K562 (cell line): ENCODE results near the gene GPR149. TPM values are rescaled to one million over a fixed set of nuclear protein-coding genes. Genes with fewer than 3 reads are reported as not detected.

ENCODE experiments used
- ATAC-seq: fragments of 200-7000 bp; cut with Tn5 transposase; 3 replicates; pipeline ENCODE4 v1.9.1; 2020; ENCODE audit warnings: moderate library complexity
- BruUV-seq: library from RNA; stranded (reverse); fragments of 400-500 nt; replicated peaks from 2 replicates; lab custom pipeline; 2021; lab: Mats Ljungman, UMichigan
- CTCF ChIA-PET: fragments of 300-600 bp; formaldehyde crosslinking; extraction: SDS; loops from one replicate; lab custom pipeline; 2021; ENCODE audit warnings: low intra/inter-chr PET ratio; lab: Yijun Ruan, JAX
- POLR2A ChIA-PET: fragments of 300-600, 350-650 bp; sonication (Branson Sonifier 250); formaldehyde crosslinking; extraction: SDS; loops from one replicate; lab custom pipeline; 2021; ENCODE audit warnings: antibody characterized with exemption, inconsistent platforms; lab: Yijun Ruan, JAX
- DNase-seq, 4 experiments: peaks; one replicate each; pipeline versions ENCODE4 v3.0.0 to v3.0.0-alpha.2; 2011 to 2018; ENCODE audit warnings: low spot score in 3 of 4, mixed read lengths in 3 of 4; ENCODE audit errors: extremely low read depth in 1 of 4
- FAIRE-seq: peaks from 2 replicates; lab custom pipeline; 2011; peaks lifted over from hg19 to GRCh38; lab: Jason Lieb, UNC
- H2AFZ ChIP-seq: 2 replicates; pipeline ENCODE4 v1.6.0; 2011; ENCODE audit warnings: low read depth, low read length, control low read depth, inconsistent platforms
- H3K27ac ChIP-seq: fragments of 200-600 bp; 3 replicates; pipeline ENCODE4 v1.8.0; 2011; ENCODE audit warnings: low read depth, mild to moderate bottlenecking, control low read depth, inconsistent platforms, low read length, moderate library complexity, mixed read lengths; ENCODE audit errors: extremely low read depth
- H3K27me3 ChIP-seq, 2 experiments: fragments of 300-600 bp in 1 of 2; 2 replicates in 1 of 2; 3 replicates in 1 of 2; pipeline versions ENCODE4 v1.6.0 to v1.8.0; 2011; ENCODE audit warnings: inconsistent platforms in 2 of 2, low read length in 2 of 2, mild to moderate bottlenecking in 1 of 2, mixed read lengths in 1 of 2, moderate library complexity in 1 of 2; ENCODE audit not compliant: control insufficient read depth in 2 of 2, insufficient read depth in 2 of 2
- H3K36me3 ChIP-seq: fragments of 300-600 bp; 3 replicates; pipeline ENCODE4 v1.8.0; 2011; ENCODE audit warnings: mild to moderate bottlenecking, low read length, inconsistent platforms; ENCODE audit not compliant: control insufficient read depth, insufficient read depth
- H3K4me1 ChIP-seq, 2 experiments: fragments of 200-600 bp in 1 of 2; replicated peaks in 1 of 2; 2 replicates in 1 of 2; 3 replicates in 1 of 2; pipeline versions ENCODE4 v1.5.1 to v1.8.0; 2011; ENCODE audit warnings: inconsistent platforms in 2 of 2, low read length in 2 of 2, mild to moderate bottlenecking in 1 of 2, mixed read lengths in 1 of 2, moderate library complexity in 1 of 2; ENCODE audit not compliant: control insufficient read depth in 2 of 2, insufficient read depth in 2 of 2
- H3K4me2 ChIP-seq: 2 replicates; pipeline ENCODE4 v1.6.1; 2011; ENCODE audit warnings: low read length, control low read depth, inconsistent platforms, mixed read lengths; ENCODE audit not compliant: insufficient read depth
- H3K4me3 ChIP-seq: fragments of 200-600 bp; sonication (generic), shearing (Covaris generic); 2 replicates; pipeline ENCODE4 v1.5.1; 2016; ENCODE audit warnings: control low read depth, inconsistent platforms
- H3K79me2 ChIP-seq: fragments of 200-600 bp; 3 replicates; pipeline ENCODE4 v1.8.0; 2011; ENCODE audit warnings: low read length, inconsistent platforms; ENCODE audit not compliant: control insufficient read depth, insufficient read depth
- H3K9ac ChIP-seq, 2 experiments: 2 replicates each; pipeline versions ENCODE4 v1.6.0 to v1.6.1; 2011; ENCODE audit warnings: low read depth in 2 of 2, low read length in 2 of 2, control low read depth in 1 of 2, inconsistent platforms in 1 of 2, mild to moderate bottlenecking in 1 of 2, mixed read lengths in 1 of 2; ENCODE audit not compliant: insufficient read depth in 1 of 2
- H3K9me1 ChIP-seq: one replicate; pipeline ENCODE4 v1.6.0; 2011; ENCODE audit warnings: inconsistent platforms, mild to moderate bottlenecking, low read length, moderate library complexity; ENCODE audit not compliant: control insufficient read depth, insufficient read depth
- H3K9me3 ChIP-seq: replicated peaks from 2 replicates; pipeline ENCODE4 v1.5.1; 2011; ENCODE audit warnings: low read depth, low read length, inconsistent platforms; ENCODE audit not compliant: control insufficient read depth, insufficient read depth
- H4K20me1 ChIP-seq: replicated peaks from 2 replicates; pipeline ENCODE4 v1.6.1; 2011; ENCODE audit warnings: low read length, inconsistent platforms, mixed read lengths; ENCODE audit not compliant: control insufficient read depth, insufficient read depth
- ATF7 ChIP-seq: fragments of 450-650 bp; IDR thresholded peaks from 2 replicates; pipeline ENCODE4 v1.7.1; 2014; ENCODE audit warnings: mild to moderate bottlenecking, moderate library complexity
- BHLHE40 ChIP-seq: IDR thresholded peaks from 2 replicates; pipeline ENCODE4 v1.6.1; 2011; ENCODE audit warnings: low read length, improper control_type of control experiment
- FOXJ3 ChIP-seq: sonication (generic); formaldehyde crosslinking; IDR thresholded peaks from 2 replicates; pipeline ENCODE4 v1.4.0; 2020; ENCODE audit warnings: mild to moderate bottlenecking, missing genetic modification reagents
- HSF4 ChIP-seq: fragments of 250-450 bp; sonication (Bioruptor Pico); IDR thresholded peaks from 2 replicates; pipeline ENCODE4 v2.1.2; 2022; ENCODE audit warnings: mild to moderate bottlenecking, moderate library complexity, borderline replicate concordance
- NCOA2 ChIP-seq, 2 experiments: fragments of 450-650 bp; IDR thresholded peaks; 2 replicates each; pipeline ENCODE4 v1.6.1; 2018; ENCODE audit warnings: mild to moderate bottlenecking in 2 of 2, moderate library complexity in 1 of 2; ENCODE audit not compliant: partially characterized antibody in 2 of 2
- RNF2 ChIP-seq: sonication (generic); IDR thresholded peaks from 2 replicates; pipeline ENCODE4 v1.6.1; 2016
- SETDB1 ChIP-seq: IDR thresholded peaks from one replicate; pipeline ENCODE4 v1.6.1; 2012; ENCODE audit warnings: low read length, control low read depth, inconsistent platforms
- SMARCE1 ChIP-seq: fragments of 450-650 bp; IDR thresholded peaks from 2 replicates; pipeline ENCODE4 v1.7.1; 2016; ENCODE audit warnings: mild to moderate bottlenecking
- TEAD2 ChIP-seq: fragments of 450-650 bp; IDR thresholded peaks from 2 replicates; pipeline ENCODE4 v1.6.1; 2016; ENCODE audit warnings: missing genetic modification characterization, control low read depth, missing compliant biosample characterization
- ZNF143 ChIP-seq: sonication (generic); formaldehyde crosslinking; IDR thresholded peaks from 2 replicates; pipeline ENCODE4 v1.9.0; 2022; ENCODE audit warnings: mild to moderate bottlenecking, missing genetic modification reagents
- ZNF431 ChIP-seq: sonication (generic); formaldehyde crosslinking; IDR thresholded peaks from 2 replicates; pipeline ENCODE4 v1.8.0; 2022; ENCODE audit warnings: mild to moderate bottlenecking, missing genetic modification reagents
- ZNF518B ChIP-seq: fragments of 250-450 bp; sonication (Bioruptor Pico); IDR thresholded peaks from 2 replicates; pipeline ENCODE4 v1.5.0; 2021; ENCODE audit warnings: mild to moderate bottlenecking, moderate library complexity
- ZNF589 ChIP-seq: fragments of 200-800 bp; sonication (Bioruptor generic); IDR thresholded peaks from 2 replicates; pipeline ENCODE4 v1.6.1; 2016; ENCODE audit warnings: low read depth, missing genetic modification characterization, missing compliant biosample characterization
- in situ Hi-C: fragments of 300-500 bp; cut with MboI; formaldehyde crosslinking; loops from 4 replicates; pipeline ENCODE4 v1.15.0; 2018; ENCODE audit warnings: inconsistent platforms, mixed read lengths
- intact Hi-C: fragments of 100-400 bp; cut with micrococcal nuclease; formaldehyde crosslinking; loops from 2 replicates; pipeline ENCODE4 v1.14.2; 2022
- polyA plus RNA-seq, 8 experiments: library from polyadenylated mRNA; depleted of rRNA in 4 of 8; stranded (reverse) in 5 of 8; unstranded in 3 of 8; fragments of >200 nt; fragmentation: Nextera tagmentation in 2 of 8; fragmentation: Illumina TruSeq in 1 of 8; extraction: Ambion mirVana in 2 of 8; extraction: Trizol in 1 of 8; gene quantifications; 2 replicates each; pipeline versions ENCODE4 v1.2.1 to v1.2.3, GENCODE V29; 2011 to 2014; ENCODE audit warnings: inconsistent platforms in 1 of 8, missing spikeins in 1 of 8
- total RNA-seq, 7 experiments: library from RNA; depleted of rRNA in 6 of 7; stranded (reverse); fragments of >200 nt in 6 of 7; fragmentation: Illumina TruSeq in 2 of 7; extraction: Trizol in 2 of 7; gene quantifications; 2 replicates each; pipeline versions ENCODE4 v1.2.1 to v1.2.3, GENCODE V29; 2011 to 2021; ENCODE audit warnings: low replicate concordance in 1 of 7
- TF ChIP-seq, protein P1 (sequence below), 2 experiments: fragments of 450-650 bp; IDR thresholded peaks; 2 replicates each; pipeline ENCODE4 v1.6.1; 2016; ENCODE audit warnings: mild to moderate bottlenecking in 2 of 2, borderline replicate concordance in 1 of 2, low read depth in 1 of 2, moderate library complexity in 1 of 2

Gene GPR149
- total and polyA plus RNA-seq, 9 of the 15 experiments (the other 6 are each of a cell fraction or from before 2014, with no cell fraction given), result not detected

GRCh38 chr3:154422694-154423093, 7.3 kb downstream of the GPR149 start:
- H3K4me3 ChIP-seq, result no peak overlapping the region
- CTCF ChIA-PET, result no interaction called here
- FAIRE-seq, result no peak
- TF ChIP-seq SMARCE1, result no peak
- no peak for TF ChIP-seq SETDB1
- TF ChIP-seq, protein P1, sequence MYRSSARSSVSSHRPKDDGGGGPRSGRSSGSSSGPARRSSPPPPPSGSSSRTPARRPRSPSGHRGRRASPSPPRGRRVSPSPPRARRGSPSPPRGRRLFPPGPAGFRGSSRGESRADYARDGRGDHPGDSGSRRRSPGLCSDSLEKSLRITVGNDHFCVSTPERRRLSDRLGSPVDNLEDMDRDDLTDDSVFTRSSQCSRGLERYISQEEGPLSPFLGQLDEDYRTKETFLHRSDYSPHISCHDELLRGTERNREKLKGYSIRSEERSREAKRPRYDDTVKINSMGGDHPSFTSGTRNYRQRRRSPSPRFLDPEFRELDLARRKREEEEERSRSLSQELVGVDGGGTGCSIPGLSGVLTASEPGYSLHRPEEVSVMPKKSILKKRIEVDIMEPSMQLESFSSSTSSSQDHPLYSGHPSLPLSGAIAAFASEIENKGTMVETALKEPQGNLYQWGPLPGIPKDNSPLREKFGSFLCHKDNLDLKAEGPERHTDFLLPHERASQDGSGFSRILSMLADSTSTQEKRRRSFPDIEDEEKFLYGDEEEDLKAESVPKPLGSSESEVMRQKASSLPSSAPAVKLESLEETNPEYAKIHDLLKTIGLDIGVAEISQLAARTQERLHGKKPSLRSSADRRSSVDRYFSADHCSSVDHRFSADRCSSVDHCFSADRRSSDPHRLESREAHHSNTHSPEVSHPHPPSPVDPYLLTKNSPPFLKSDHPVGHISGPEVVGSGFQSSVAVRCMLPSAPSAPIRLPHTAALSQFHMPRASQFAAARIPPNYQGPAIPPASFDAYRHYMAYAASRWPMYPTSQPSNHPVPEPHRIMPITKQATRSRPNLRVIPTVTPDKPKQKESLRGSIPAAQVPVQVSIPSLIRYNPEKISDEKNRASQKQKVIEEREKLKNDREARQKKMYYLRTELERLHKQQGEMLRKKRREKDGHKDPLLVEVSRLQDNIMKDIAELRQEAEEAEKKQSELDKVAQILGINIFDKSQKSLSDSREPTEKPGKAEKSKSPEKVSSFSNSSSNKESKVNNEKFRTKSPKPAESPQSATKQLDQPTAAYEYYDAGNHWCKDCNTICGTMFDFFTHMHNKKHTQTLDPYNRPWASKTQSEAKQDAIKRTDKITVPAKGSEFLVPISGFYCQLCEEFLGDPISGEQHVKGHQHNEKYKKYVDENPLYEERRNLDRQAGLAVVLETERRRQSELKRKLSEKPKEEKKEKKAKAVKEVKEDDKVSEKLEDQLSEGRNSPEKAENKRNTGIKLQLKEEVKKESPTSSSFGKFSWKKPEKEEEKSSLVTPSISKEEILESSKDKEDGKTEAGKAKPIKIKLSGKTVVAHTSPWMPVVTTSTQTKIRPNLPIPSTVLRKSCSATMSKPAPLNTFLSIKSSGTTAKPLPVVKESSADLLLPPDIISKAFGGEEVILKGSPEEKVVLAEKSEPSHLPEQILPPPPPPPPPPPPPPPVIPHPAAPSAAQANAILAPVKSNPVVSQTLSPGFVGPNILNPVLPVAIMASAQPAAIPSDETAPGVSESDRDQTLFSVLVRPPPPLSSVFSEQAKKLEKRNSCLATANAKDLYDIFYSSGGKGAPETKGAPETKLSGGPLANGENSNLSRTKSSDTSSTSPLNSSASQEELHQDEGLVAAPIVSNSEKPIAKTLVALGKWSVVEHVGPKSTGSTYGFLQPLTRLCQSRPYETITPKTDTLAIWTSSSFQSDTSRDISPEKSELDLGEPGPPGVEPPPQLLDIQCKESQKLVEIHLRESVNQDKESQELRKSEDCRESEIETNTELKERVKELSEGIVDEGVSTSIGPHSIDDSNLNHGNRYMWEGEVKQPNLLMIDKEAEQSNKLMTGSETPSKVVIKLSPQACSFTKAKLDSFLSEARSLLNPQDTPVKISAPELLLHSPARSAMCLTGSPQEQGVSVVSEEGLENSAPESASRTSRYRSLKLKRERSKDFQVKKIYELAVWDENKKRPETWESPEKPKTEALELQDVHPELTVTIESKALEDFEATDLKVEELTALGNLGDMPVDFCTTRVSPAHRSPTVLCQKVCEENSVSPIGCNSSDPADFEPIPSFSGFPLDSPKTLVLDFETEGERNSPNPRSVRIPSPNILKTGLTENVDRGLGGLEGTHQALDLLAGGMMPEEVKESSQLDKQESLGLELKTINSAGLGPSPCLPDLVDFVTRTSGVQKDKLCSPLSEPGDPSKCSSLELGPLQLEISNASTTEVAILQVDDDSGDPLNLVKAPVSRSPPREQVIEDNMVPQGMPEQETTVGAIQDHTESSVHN (IDR thresholded peaks at IDR 0.05; ENCODE audit: borderline replicate concordance in 1 of 2, low read depth in 1 of 2), result no peak
- TF ChIP-seq ATF7, result no peak
- TF ChIP-seq TEAD2, result no peak
- TF ChIP-seq ZNF589 (CRISPR knock-in tag), result no peak
- TF ChIP-seq ZNF431, result no peak
- TF ChIP-seq NCOA2 (IDR thresholded peaks at IDR 0.05; ENCODE audit: partially characterized antibody in 2 of 2), result no peak
- TF ChIP-seq HSF4 (CRISPR knock-in tag), result no peak
- no peak for TF ChIP-seq ZNF143 (CRISPR knock-in tag)
- TF ChIP-seq FOXJ3 (CRISPR knock-in tag), result no peak
- no peak for TF ChIP-seq ZNF518B
- TF ChIP-seq BHLHE40, result no peak
- TF ChIP-seq RNF2, result no peak

More at GRCh38 chr3:154422694-154423093, 7.3 kb downstream of the GPR149 start:
- DNase-seq (no peak), ATAC-seq (no peak)
- in situ Hi-C loops (no loop called here), intact Hi-C loops (no loop called here)
- H4K20me1 ChIP-seq, result no peaks in the 10 kb centered on the region
- H3K9ac ChIP-seq, result no peak overlapping the region
- POLR2A ChIA-PET, result no interaction called here
- no peaks in the 10 kb centered on the region for H3K79me2 ChIP-seq
- H3K9me1 ChIP-seq, result no peaks in the 10 kb centered on the region
- H3K9me3 ChIP-seq, result no peaks in the 10 kb centered on the region
- BruUV-seq, result no TSS peak
- H3K27ac ChIP-seq, result no peak overlapping the region
- no peaks in the 10 kb centered on the region for H3K4me1 ChIP-seq
- H2AFZ ChIP-seq, result no peak overlapping the region
- peaks cover 2 to 5% of the 10 kb centered on the region in 2 experiments; a peak in 3 of 5 replicates for H3K27me3 ChIP-seq
- no peaks in the 10 kb centered on the region for H3K36me3 ChIP-seq
- H3K4me2 ChIP-seq, result no peak overlapping the region
